Measurements from ENCODE around the gene TSPAN17. TPM values are rescaled to one million over a fixed set of nuclear protein-coding genes. Genes with fewer than 3 reads are reported as not detected.

Gene TSPAN17
- total and polyA plus RNA-seq, 9 of the 15 experiments (the other 6 are each of a cell fraction or from before 2014, with no cell fraction given) = 0.73 to 58.3 (median 34.5) TPM

- TF ChIP-seq ZNF444 (CRISPR knock-in tag; IDR thresholded peaks at IDR 0.05) = no peak
- TF ChIP-seq CREB1 (IDR thresholded peaks at IDR 0.05) = peak; percentile 47; the same call in 1 of the 2 replicates
- TF ChIP-seq CREB1 (CRISPR knock-in tag; IDR thresholded peaks at IDR 0.05) = no peak
- TF ChIP-seq ZNF316 (IDR thresholded peaks at IDR 0.05) = 0 out of 2 replicates have a peak, but pooled peaks have one; percentile 28
- no peak for TF ChIP-seq ZC3H11A (IDR thresholded peaks at IDR 0.05; ENCODE audit: low read depth, low read length)
- no peak for TF ChIP-seq ZNF175 (CRISPR knock-in tag; IDR thresholded peaks at IDR 0.05; ENCODE audit: low read depth)
- peak; percentile 94 for TF ChIP-seq NCOR1 (IDR thresholded peaks at IDR 0.05)
- no peak for TF ChIP-seq HINFP (tag; conservative IDR thresholded peaks at IDR 0.05; ENCODE audit: low read depth)
- no peak for TF ChIP-seq TAF15 (IDR thresholded peaks at IDR 0.05; ENCODE audit: low read depth, low read length)
- no peak for TF ChIP-seq UBTF (IDR thresholded peaks at IDR 0.05; ENCODE audit: borderline replicate concordance in 1 of 2, low read depth in 2 of 2, low read length in 2 of 2)
- 0 out of 2 replicates have a peak, but pooled peaks have one; percentile 18 for TF ChIP-seq JUND (IDR thresholded peaks at IDR 0.05; ENCODE audit: borderline replicate concordance, low read depth, low read length)
- no peak for TF ChIP-seq JUND (tag; IDR thresholded peaks at IDR 0.05; ENCODE audit: borderline replicate concordance, low read depth, low read length)
- no peak for TF ChIP-seq GABPA (tag; conservative IDR thresholded peaks at IDR 0.05; ENCODE audit: low read depth)
- no peak for TF ChIP-seq ZNF232 (CRISPR knock-in tag; IDR thresholded peaks at IDR 0.05)
- no peak for TF ChIP-seq RFX1 (IDR thresholded peaks at IDR 0.05)
- TF ChIP-seq POLR2H (tag; IDR thresholded peaks at IDR 0.05; ENCODE audit: low read depth) = no peak
- TF ChIP-seq ARID3B (CRISPR knock-in tag; IDR thresholded peaks at IDR 0.05; ENCODE audit: borderline replicate concordance) = no peak
- no peak for TF ChIP-seq ETV6 (IDR thresholded peaks at IDR 0.05; ENCODE audit: borderline replicate concordance in 1 of 2, low read depth in 2 of 2, low read length in 1 of 2)
- no peak for TF ChIP-seq ETV6 (CRISPR knock-in tag; IDR thresholded peaks at IDR 0.05; ENCODE audit: borderline replicate concordance)
Measured at GRCh38 chr5:176648474-176649194, 1.4 kb downstream of the TSPAN17 start (continued).
